GM12891 (cell line): ENCODE data around the gene TBXT.

Experiments
- POLR2A ChIP-seq: IDR thresholded peaks from 2 replicates; pipeline ENCODE4 v1.6.1; 2011; ENCODE audit warnings: low read depth, low read length, control low read depth
- TAF1 ChIP-seq: IDR thresholded peaks from 2 replicates; pipeline ENCODE4 v1.6.1; 2011; ENCODE audit warnings: low read depth, low read length, control low read depth

GRCh38 chr6:166162599-166163342 lies 4.9 kb downstream of the TBXT start:
- no peak for TF ChIP-seq TAF1
- TF ChIP-seq POLR2A: no peak
